Stomach (tissue), 4 donors: ENCODE results near the gene NARS2.

Experiments
- CTCF ChIP-seq, 7 experiments: fragments of 450-650 bp in 4 of 7; fragments of 200-600 bp in 3 of 7; sonication (generic) in 3 of 7; IDR thresholded peaks; one replicate each; pipeline ENCODE4 v1.5.1; 2016 to 2019; ENCODE audit warnings: antibody characterized with exemption in 7 of 7, control low read depth in 2 of 7, mild to moderate bottlenecking in 1 of 7
- EP300 ChIP-seq: sonication (generic); formaldehyde crosslinking; IDR thresholded peaks from one replicate; pipeline ENCODE4 v1.6.1; 2017; ENCODE audit warnings: antibody characterized with exemption
- POLR2AphosphoS5 ChIP-seq, 3 donors: sonication (generic); formaldehyde crosslinking; IDR thresholded peaks; one replicate each; pipeline ENCODE4 v1.6.1; 2016; ENCODE audit warnings: antibody characterized with exemption in 3 of 3

- no peak for TF ChIP-seq EP300
- TF ChIP-seq CTCF (IDR thresholded peaks at IDR 0.05), result no peak
- no peak for TF ChIP-seq POLR2AphosphoS5 (IDR thresholded peaks at IDR 0.05)
Measured at GRCh38 chr11:78459738-78460137, 114.9 kb downstream of the NARS2 start.
